Loucy (cell line): ENCODE data around the gene CNFN.

Source experiments
- H2AFZ ChIP-seq: fragments of 200-600 bp; sonication (generic); 2 replicates; pipeline ENCODE4 v1.6.0; 2016; ENCODE audit warnings: antibody characterized with exemption, mild to moderate bottlenecking, low read length, moderate library complexity
- H3F3A ChIP-seq: fragments of 200-600 bp; 2 replicates; pipeline ENCODE4 v1.6.0; 2016; ENCODE audit warnings: antibody characterized with exemption, low read depth, mild to moderate bottlenecking
- H3K27me3 ChIP-seq: fragments of 200-600 bp; sonication (generic); 2 replicates; pipeline ENCODE4 v1.6.1; 2014; ENCODE audit warnings: low read length, mild to moderate bottlenecking; ENCODE audit not compliant: insufficient read depth, poor library complexity, severe bottlenecking
- H3K36me3 ChIP-seq: fragments of 200-600 bp; sonication (generic); 2 replicates; pipeline ENCODE4 v1.6.1; 2016; ENCODE audit warnings: low read length; ENCODE audit not compliant: insufficient read depth
- H3K4me1 ChIP-seq: fragments of 200-600 bp; sonication (generic); 2 replicates; pipeline ENCODE4 v1.5.1; 2014; ENCODE audit warnings: low read length, mild to moderate bottlenecking; ENCODE audit not compliant: insufficient read depth, poor library complexity, severe bottlenecking
- H3K4me2 ChIP-seq: fragments of 200-600 bp; sonication (generic); 2 replicates; pipeline ENCODE4 v1.6.0; 2014; ENCODE audit warnings: antibody characterized with exemption, low read length, low read depth, mild to moderate bottlenecking; ENCODE audit not compliant: poor library complexity, severe bottlenecking
- H3K4me3 ChIP-seq: fragments of 200-600 bp; sonication (generic); 2 replicates; pipeline ENCODE4 v1.5.1; 2014; ENCODE audit warnings: low read length, mild to moderate bottlenecking, mixed read lengths; ENCODE audit not compliant: poor library complexity, severe bottlenecking
- H3K79me2 ChIP-seq: fragments of 200-600 bp; sonication (generic); 2 replicates; pipeline ENCODE4 v1.6.1; 2014; ENCODE audit warnings: low read length; ENCODE audit not compliant: insufficient read depth
- H3K9ac ChIP-seq: fragments of 200-600 bp; sonication (generic); 2 replicates; pipeline ENCODE4 v1.6.0; 2014; ENCODE audit warnings: mild to moderate bottlenecking, low read depth, low read length, moderate library complexity; ENCODE audit not compliant: poor library complexity, severe bottlenecking
- H3K9me2 ChIP-seq: fragments of 200-600 bp; sonication (generic); replicated peaks from 2 replicates; pipeline ENCODE4 v1.6.1; 2016; ENCODE audit warnings: low read depth, low read length, mixed read lengths
- H3K9me3 ChIP-seq: fragments of 200-600 bp; sonication (generic); 2 replicates; pipeline ENCODE4 v1.6.1; 2014; ENCODE audit warnings: mild to moderate bottlenecking, antibody characterized with exemption, low read length, low read depth; ENCODE audit not compliant: insufficient read depth
- H4K20me1 ChIP-seq: fragments of 200-600 bp; sonication (generic); 2 replicates; pipeline ENCODE4 v1.6.0; 2014; ENCODE audit warnings: antibody characterized with exemption, low read length, mild to moderate bottlenecking; ENCODE audit not compliant: insufficient read depth, poor library complexity, severe bottlenecking
- CTCF ChIP-seq: fragments of 200-600 bp; sonication (generic); conservative IDR thresholded peaks from 2 replicates; pipeline ENCODE4 v1.5.1; 2014; ENCODE audit warnings: mild to moderate bottlenecking, antibody characterized with exemption, low read length
- EZH2phosphoT487 ChIP-seq: fragments of 200-600 bp; IDR thresholded peaks from 2 replicates; pipeline ENCODE4 v1.6.1; 2018; ENCODE audit warnings: antibody characterized with exemption, mild to moderate bottlenecking, moderate library complexity, borderline replicate concordance

The CNFN gene

GRCh38 chr19:42433503-42434260, 43.6 kb upstream of the CNFN start:
- Histone ChIP-seq H3K4me1 (peaks cover 6% of the 10 kb centered on the region), H3K79me2 (no peaks in the 10 kb centered on the region), H3K9me3 (no peaks in the 10 kb centered on the region), H3F3A (no peaks in the 10 kb centered on the region), H3K4me3 (no peak overlapping the region), H3K9me2 (no peaks in the 10 kb centered on the region), H3K9ac (peak overlapping the region; percentile 5), H2AFZ (peak overlapping the region; percentile 93), H3K36me3 (no peaks in the 10 kb centered on the region), H3K4me2 (peak overlapping the region; percentile 51), H4K20me1 (no peaks in the 10 kb centered on the region), H3K27me3 (no peaks in the 10 kb centered on the region)
- no peak for TF ChIP-seq EZH2phosphoT487
- peak; percentile 78 for TF ChIP-seq CTCF

GRCh38 chr19:42431486-42431885, 41.4 kb upstream of the CNFN start:
- no peaks in the 10 kb centered on the region for H4K20me1 ChIP-seq
- no peak overlapping the region for H3K9ac ChIP-seq
- no peaks in the 10 kb centered on the region for H3K27me3 ChIP-seq
- H3K4me3 ChIP-seq = no peak overlapping the region
- H3K36me3 ChIP-seq = no peaks in the 10 kb centered on the region
- H3K9me2 ChIP-seq = no peaks in the 10 kb centered on the region
- H3K4me2 ChIP-seq = no peak overlapping the region
- H3F3A ChIP-seq = no peaks in the 10 kb centered on the region
- no peak overlapping the region for H2AFZ ChIP-seq
- peaks cover 6% of the 10 kb centered on the region for H3K4me1 ChIP-seq
- H3K79me2 ChIP-seq = no peaks in the 10 kb centered on the region
- TF ChIP-seq EZH2phosphoT487 (no peak), CTCF (no peak)
- no peaks in the 10 kb centered on the region for H3K9me3 ChIP-seq

- no peaks in the 10 kb centered on the region for H4K20me1 ChIP-seq
- TF ChIP-seq CTCF = no peak
- TF ChIP-seq EZH2phosphoT487 = no peak
These were observed 38.6 kb upstream of the CNFN start for GRCh38 chr19:42428676-42429075.

More at GRCh38 chr19:42428676-42429075, 38.6 kb upstream of the CNFN start:
- H3K9ac ChIP-seq = no peak overlapping the region
- no peaks in the 10 kb centered on the region for H3K9me2 ChIP-seq
- H3K27me3 ChIP-seq = no peaks in the 10 kb centered on the region
- no peaks in the 10 kb centered on the region for H3K9me3 ChIP-seq
- no peaks in the 10 kb centered on the region for H3K36me3 ChIP-seq
- H3K4me2 ChIP-seq = no peak overlapping the region
- no peak overlapping the region for H2AFZ ChIP-seq
- H3F3A ChIP-seq = no peaks in the 10 kb centered on the region
- no peak overlapping the region for H3K4me3 ChIP-seq
- peaks cover 10% of the 10 kb centered on the region for H3K4me1 ChIP-seq
- H3K79me2 ChIP-seq = no peaks in the 10 kb centered on the region
